GM12872 (cell line): ENCODE data around the gene ARHGEF17.

Experiments used
- CTCF ChIP-seq: IDR thresholded peaks from 3 replicates; pipeline ENCODE4 v1.5.1; 2011; ENCODE audit warnings: low read depth, mild to moderate bottlenecking, low read length, moderate library complexity; ENCODE audit not compliant: insufficient read depth

ARHGEF17 gene

GRCh38 chr11:73308003-73308960 is at the start of gene ARHGEF17:
ARHGEF17 (plus strand) TSS chr11:73308276; CDS start chr11:73308639, 363 bp downstream.
- no peak for TF ChIP-seq CTCF

GRCh38 chr11:73259406-73260126 is 48.5 kb upstream of the ARHGEF17 start:
- no peak for TF ChIP-seq CTCF

- no peak for TF ChIP-seq CTCF
These were observed 48.0 kb upstream of the ARHGEF17 start for GRCh38 chr11:73260127-73260457.

- no peak for TF ChIP-seq CTCF
These were observed 45.1 kb upstream of the ARHGEF17 start for GRCh38 chr11:73262851-73263495.

- no peak for TF ChIP-seq CTCF
These were observed 44.4 kb upstream of the ARHGEF17 start for GRCh38 chr11:73263640-73264039.

- TF ChIP-seq CTCF = no peak
These were observed 42.7 kb upstream of the ARHGEF17 start for GRCh38 chr11:73265278-73265810.
